ENCODE measurements around the gene SCAMP2. TPM values are rescaled to one million over a fixed set of nuclear protein-coding genes. Genes with fewer than 3 reads are reported as not detected.
"Not testable (repeated sequence)": the region's sequence is repeated elsewhere in the genome, so short reads cannot be mapped to it uniquely, and the experiment has no call there.

The SCAMP2 gene
- total RNA-seq, 1 donor from 2014 or later, result 56.7 TPM

GRCh38 chr15:74891469-74891868, 18.3 kb upstream of the SCAMP2 start:
- no peak for DNase-seq (ENCODE audit: extremely low spot score in 2 of 2)
- Histone ChIP-seq H3K4me1 (peaks cover 26% of the 10 kb centered on the region), H3K4me3 (no peak overlapping the region), H3K36me3 (peaks cover 0 to 6% of the 10 kb centered on the region in 2 donors), H3K9me3 (no peaks in the 10 kb centered on the region), H3K27me3 (no peaks in the 10 kb centered on the region), H3K27ac (no peak overlapping the region)
- intact Hi-C loops (cut with DNase I), result no loop called here
- TF ChIP-seq POLR2AphosphoS5 (IDR thresholded peaks at IDR 0.05; ENCODE audit: insufficient read depth in 1 of 2, low read depth in 1 of 2) (no peak), POLR2A (IDR thresholded peaks at IDR 0.05) (no peak), CTCF (IDR thresholded peaks at IDR 0.05) (no peak)

GRCh38 chr15:74890665-74890960, 17.4 kb upstream of the SCAMP2 start:
- H3K27ac ChIP-seq, result peak overlapping the region; percentile 73
- H3K4me1 ChIP-seq, result peaks cover 26% of the 10 kb centered on the region
- no peak for TF ChIP-seq CTCF (IDR thresholded peaks at IDR 0.05)
- no peak for TF ChIP-seq POLR2A (IDR thresholded peaks at IDR 0.05)
- TF ChIP-seq POLR2AphosphoS5 (IDR thresholded peaks at IDR 0.05; ENCODE audit: insufficient read depth in 1 of 2, low read depth in 1 of 2), result no peak
- no peak for DNase-seq (ENCODE audit: extremely low spot score in 2 of 2)
- peaks cover 0 to 6% of the 10 kb centered on the region in 2 donors for H3K36me3 ChIP-seq
- intact Hi-C loops (cut with DNase I), result no loop called here
- no peaks in the 10 kb centered on the region for H3K9me3 ChIP-seq
- H3K27me3 ChIP-seq, result no peaks in the 10 kb centered on the region
- peak overlapping the region; percentile 69 to 97 for H3K4me3 ChIP-seq

GRCh38 chr15:74889883-74890664, 16.9 kb upstream of the SCAMP2 start, which contains the start of gene MPI:
Gene MPI, plus strand, starts transcription at chr15:74890042. Its CDS starts 32 bp downstream, at chr15:74890074.
- peaks cover 26% of the 10 kb centered on the region for H3K4me1 ChIP-seq
- TF ChIP-seq POLR2A (IDR thresholded peaks at IDR 0.05), result peak in 1 of 2 donors; percentile 15
- TF ChIP-seq POLR2AphosphoS5 (IDR thresholded peaks at IDR 0.05; ENCODE audit: insufficient read depth in 1 of 2, low read depth in 1 of 2), result peak; percentile 81 to 82
- peak in 1 of 3 experiments; percentile 33 for TF ChIP-seq CTCF (IDR thresholded peaks at IDR 0.05)
- H3K27ac ChIP-seq, result peak within 1 kb of the TSS; percentile 73
- H3K4me3 ChIP-seq, result peak within 1 kb of the TSS; percentile 69 to 97
- H3K9me3 ChIP-seq, result no peaks in the 10 kb centered on the region
- peaks cover 0 to 6% of the 10 kb centered on the region in 2 donors for H3K36me3 ChIP-seq
- intact Hi-C loops (cut with DNase I), result no loop called here
- no peaks in the 10 kb centered on the region for H3K27me3 ChIP-seq
- DNase-seq (ENCODE audit: extremely low spot score in 2 of 2), result no peak

- intact Hi-C loops (cut with DNase I), result no loop called here
- Histone ChIP-seq H3K36me3 (peaks cover 0 to 6% of the 10 kb centered on the region in 2 donors), H3K27me3 (no peaks in the 10 kb centered on the region), H3K9me3 (no peaks in the 10 kb centered on the region), H3K27ac (peak overlapping the region; percentile 73), H3K4me3 (peak overlapping the region; percentile 69 to 97), H3K4me1 (peaks cover 26% of the 10 kb centered on the region)
- no peak for TF ChIP-seq CTCF (IDR thresholded peaks at IDR 0.05)
- no peak for TF ChIP-seq POLR2AphosphoS5 (IDR thresholded peaks at IDR 0.05; ENCODE audit: insufficient read depth in 1 of 2, low read depth in 1 of 2)
- no peak for TF ChIP-seq POLR2A (IDR thresholded peaks at IDR 0.05)
- no peak for DNase-seq (ENCODE audit: extremely low spot score in 2 of 2)
These were observed 16.3 kb upstream of the SCAMP2 start for GRCh38 chr15:74889390-74889882.

- H3K4me3 ChIP-seq, result peak overlapping the region in 1 of 2 donors; percentile 97
- no peak for DNase-seq (ENCODE audit: extremely low spot score in 2 of 2)
These were observed 15.6 kb upstream of the SCAMP2 start for GRCh38 chr15:74888716-74889115.

GRCh38 chr15:74887537-74888193, 14.5 kb upstream of the SCAMP2 start:
- H3K27me3 ChIP-seq; H3K36me3 ChIP-seq; DNase-seq (ENCODE audit: extremely low spot score in 2 of 2); H3K27ac ChIP-seq; H3K9me3 ChIP-seq; intact Hi-C loops (cut with DNase I); H3K4me3 ChIP-seq: not testable (repeated sequence)
- peaks cover 26% of the 10 kb centered on the region for H3K4me1 ChIP-seq

More at GRCh38 chr15:74888716-74889115, 15.6 kb upstream of the SCAMP2 start:
- Histone ChIP-seq H3K27ac (no peak overlapping the region), H3K9me3 (no peaks in the 10 kb centered on the region), H3K4me1 (peaks cover 26% of the 10 kb centered on the region), H3K36me3 (peaks cover 0 to 6% of the 10 kb centered on the region in 2 donors), H3K27me3 (no peaks in the 10 kb centered on the region)
- TF ChIP-seq CTCF (IDR thresholded peaks at IDR 0.05) (no peak), POLR2AphosphoS5 (IDR thresholded peaks at IDR 0.05; ENCODE audit: insufficient read depth in 1 of 2, low read depth in 1 of 2) (no peak), POLR2A (IDR thresholded peaks at IDR 0.05) (no peak)
- intact Hi-C loops (cut with DNase I), result no loop called here
